Stimulated activated CD8-positive, alpha-beta memory T cell treated with anti-CD3 and anti-CD28 coated beads, Interleukin-15, amount 100 ng/mL, for 48 hours (primary cell): Measurements from ENCODE around the gene SMIM38.

Source experiments
- DNase-seq, 2 donors: peaks; one replicate each; pipeline ENCODE4 v3.0.0-alpha.2; 2020; ENCODE audit warnings: low read depth in 2 of 2

The SMIM38 gene

DNA sequence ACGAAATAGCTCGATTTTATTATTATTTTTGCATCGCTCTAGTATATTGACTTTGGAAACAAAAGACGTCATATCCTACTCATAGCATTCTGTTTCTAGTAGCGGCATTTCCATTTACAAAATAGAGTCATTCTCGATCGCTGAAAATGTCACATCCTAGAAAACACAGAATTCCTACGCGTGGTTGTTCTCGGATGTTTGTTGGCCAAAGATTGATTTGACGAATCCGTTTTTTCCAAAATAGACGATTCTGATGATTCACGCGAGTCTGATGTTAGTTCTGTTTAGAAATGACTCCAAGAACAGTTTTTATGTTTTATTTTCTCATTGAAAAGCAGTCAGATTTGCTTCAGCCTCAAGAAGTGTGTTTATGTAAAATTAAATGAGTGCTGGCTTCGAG lies 47.6 kb downstream of the SMIM38 start:
- DNase-seq: no peak

DNA sequence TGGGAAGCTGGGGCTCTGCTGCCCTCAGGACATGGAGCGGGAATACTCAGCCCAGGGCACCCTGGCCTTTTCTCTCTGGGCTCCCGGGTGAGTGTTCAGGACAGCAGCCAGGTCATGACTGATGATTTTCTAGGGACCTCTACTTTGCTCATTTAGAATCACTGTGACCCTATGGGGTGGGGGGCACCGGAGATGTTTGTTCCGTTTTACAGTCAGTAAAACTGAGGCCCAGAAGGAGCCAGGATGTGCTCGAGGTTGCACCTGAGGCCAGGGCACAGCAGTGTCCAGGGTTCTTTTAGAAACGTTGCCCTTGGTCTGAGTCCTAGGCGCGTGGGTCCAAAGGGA lies 48.1 kb downstream of the SMIM38 start:
- DNase-seq: no peak

DNA sequence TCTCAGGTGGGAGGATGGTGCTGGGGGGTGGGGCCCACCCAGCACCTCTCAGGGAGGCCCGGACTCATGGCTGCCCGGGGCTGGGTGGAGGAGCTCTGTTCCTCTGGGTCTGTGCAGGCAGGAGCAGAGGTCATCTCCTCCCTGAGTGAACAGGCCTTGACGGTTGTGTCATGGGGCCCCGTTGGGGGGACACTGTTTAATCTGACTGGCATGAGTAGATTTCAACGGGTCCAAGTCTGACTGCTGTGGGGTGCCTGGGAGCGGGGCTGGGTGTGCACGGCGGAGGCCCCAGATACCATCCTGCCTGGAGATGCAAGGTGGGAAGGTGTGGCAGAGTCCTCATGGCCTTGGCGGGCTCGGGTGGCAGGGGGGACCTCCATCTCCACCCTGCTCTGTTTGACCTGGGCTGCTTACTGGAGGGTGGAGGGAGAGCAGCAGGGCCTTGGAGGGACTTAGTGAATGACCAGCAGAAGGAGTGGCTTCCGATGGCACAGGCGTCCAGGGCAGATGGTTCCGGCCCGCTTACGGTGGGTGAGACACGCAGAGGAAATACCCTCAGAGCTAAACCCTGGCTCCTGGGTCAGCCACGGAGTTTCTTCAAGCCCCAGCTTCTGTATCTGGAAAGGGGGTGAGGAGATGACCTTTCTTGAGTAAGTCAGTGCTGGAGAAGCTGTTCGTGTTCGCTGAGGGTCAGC lies 48.7 kb downstream of the SMIM38 start:
- no peak for DNase-seq

DNA sequence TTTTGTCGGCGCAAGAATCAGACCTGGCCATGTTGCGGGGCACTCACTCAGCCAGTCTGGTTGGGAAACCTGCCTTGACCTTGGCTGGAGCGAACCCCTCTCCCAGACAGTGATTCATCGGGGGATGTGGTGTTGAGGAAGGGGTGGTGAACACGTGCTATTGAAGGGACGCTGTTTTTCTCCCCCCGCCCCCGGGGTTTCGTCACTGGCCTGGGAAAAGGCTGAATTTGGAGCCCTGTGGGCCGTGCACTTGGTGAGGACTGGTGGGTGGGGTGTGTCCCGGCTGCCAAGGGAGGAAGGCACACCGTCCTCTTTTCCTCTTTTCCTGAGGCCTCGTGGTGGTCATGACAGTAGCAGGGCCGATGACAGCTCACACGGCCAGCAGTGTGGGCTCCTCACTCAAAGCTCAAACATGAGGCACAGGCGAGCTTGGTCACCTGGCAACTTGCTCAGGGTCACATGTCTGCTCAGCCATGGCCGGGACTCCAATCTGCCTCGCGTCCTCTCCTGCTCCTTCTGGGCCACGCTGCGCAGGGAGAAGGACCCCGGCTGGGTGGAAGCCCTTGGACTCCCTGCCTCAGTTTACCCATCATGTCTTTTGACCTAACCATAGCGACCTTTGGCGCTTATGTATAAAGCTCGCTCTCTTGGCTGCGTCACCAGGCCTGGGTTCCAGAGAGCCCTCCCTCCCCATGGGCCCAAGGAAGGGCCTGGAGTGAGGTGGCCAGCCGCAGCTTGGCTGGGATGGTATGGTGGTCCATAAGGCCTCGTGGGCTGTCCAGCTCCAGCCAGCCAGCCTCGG lies 49.4 kb downstream of the SMIM38 start:
- DNase-seq: no peak
